GM18507 (cell line): Measurements from ENCODE around the gene CENPL.
"Not testable (repeated sequence)": the region's sequence is repeated elsewhere in the genome, so short reads cannot be mapped to it uniquely, and the experiment has no call there.

ENCODE experiments used
- DNase-seq: peaks from one replicate; pipeline ENCODE4 v3.0.0; 2011; ENCODE audit warnings: low read depth; ENCODE audit not compliant: insufficient read length; ENCODE audit errors: extremely low spot score
- FAIRE-seq: peaks from 2 replicates; lab custom pipeline; 2011; peaks lifted over from hg19 to GRCh38; lab: Jason Lieb, UNC

The CENPL gene

DNA sequence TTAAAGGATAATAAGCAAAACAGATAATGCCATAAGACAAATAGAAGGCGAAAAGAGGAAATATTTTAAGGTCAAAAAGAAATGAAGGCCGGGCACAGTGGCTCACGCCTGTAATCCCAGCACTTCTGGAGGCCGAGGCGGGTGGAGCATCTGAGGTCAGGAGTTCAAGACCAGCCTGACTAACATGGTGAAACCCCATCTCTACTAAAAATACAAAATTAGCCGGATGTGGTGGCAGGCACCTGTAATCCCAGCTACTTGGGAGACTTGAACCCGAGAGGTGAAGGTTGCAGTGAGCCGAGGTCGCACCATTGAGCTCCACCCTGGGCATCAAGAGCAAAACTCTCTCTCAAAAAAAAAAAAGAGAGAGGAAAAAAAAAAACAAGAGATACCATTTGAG, 54.4 kb downstream of the CENPL start:
- DNase-seq, result not testable (repeated sequence)

DNA sequence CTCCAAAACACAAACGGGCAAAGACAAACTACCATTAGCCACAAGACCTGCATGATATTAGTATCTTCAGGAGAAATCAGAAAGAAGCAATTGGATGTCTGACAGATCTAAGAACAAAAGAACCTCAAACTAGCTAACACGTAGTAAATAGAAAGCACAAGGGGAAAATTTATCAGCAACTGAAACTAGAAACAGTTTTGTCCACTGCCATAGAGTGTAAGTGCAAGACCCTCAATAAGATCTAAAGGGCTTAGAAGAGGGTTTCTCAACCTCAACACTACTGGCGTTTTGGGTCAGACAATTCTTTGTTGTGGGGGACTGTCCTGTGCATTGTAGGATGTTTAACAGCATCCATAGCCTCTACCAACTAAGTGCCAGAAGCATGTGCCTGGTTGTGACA, 55.9 kb downstream of the CENPL start:
- FAIRE-seq (no peak), DNase-seq (no peak)

More for the DNA sequence above, 54.4 kb downstream of the CENPL start:
- not testable (repeated sequence) for FAIRE-seq

DNA sequence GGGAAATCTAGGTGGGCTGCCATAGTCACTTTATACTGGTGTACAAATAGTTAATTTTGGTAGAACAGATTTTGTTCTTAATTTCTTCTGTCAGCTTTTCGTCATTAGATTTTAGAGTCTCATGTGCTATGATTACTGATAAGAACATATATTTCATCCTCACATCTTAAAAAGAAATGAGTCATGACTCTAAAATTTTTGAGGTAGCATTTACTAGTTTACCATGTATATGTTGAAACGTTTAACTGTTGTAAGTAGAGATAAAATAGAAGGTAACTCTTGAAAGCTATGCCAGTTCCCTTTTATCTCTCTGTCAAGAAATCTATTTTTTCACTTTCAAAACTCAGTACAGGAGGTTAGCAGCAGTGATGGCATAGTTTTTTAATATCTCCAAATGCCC, 56.5 kb downstream of the CENPL start:
- DNase-seq (no peak), FAIRE-seq (no peak)

DNA sequence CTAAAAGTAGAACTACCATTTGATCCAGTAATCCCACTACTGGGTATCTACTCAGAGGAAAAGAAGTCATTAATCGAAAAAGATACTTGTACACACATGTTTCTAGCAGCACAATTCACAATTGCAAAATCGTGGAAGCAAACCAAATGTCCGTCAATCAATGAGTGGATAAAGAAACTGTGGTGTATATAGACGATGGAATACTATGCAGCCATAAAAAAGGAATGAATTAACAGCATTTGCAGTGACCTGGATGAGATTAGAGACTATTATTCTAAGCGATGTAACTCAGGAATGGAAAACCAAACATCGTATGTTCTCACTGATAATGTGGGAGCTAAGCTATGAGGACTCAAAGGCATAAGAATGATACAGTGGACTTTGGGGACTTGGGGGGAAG, 60.4 kb downstream of the CENPL start:
- FAIRE-seq, DNase-seq: not testable (repeated sequence)

DNA sequence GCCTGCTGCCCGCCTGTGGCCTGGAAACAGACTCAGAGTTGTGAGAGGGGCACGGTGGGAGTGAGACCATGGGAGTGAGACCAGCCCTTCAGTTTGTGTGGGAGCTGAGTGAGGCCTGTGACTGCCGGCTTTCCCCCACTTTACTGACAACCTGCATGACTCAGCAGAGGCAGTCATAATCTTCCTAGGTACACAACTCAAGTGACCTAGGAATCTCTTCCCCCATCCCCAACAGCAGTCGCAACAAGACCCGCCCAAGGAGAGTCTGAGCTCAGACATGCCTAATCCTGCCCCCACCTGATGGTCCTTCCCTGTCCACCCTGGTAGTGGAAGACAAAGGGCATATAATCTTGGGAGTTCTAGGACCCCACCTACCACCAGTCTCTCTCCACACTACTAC, 65.7 kb downstream of the CENPL start:
- FAIRE-seq (no peak), DNase-seq (no peak)

DNA sequence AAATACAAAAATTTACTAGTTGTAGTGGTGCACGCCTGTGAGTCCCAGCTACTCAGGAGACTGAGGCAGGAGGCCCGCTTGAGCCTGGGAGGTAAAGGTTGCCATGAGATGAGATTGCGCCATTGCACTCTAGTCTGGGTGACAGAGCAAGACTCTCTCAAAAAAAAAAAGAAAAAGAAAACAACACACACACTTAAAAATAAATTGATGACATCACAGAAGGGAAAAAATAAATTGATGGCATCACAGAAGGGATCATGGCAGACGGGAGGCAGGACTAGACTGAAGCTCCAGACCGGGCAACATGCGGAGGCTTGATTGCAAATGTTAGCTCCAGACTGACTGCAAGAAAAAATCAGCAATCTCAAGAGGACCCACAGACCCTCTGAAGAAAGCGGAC, 66.6 kb downstream of the CENPL start:
- DNase-seq, result no peak
- no peak for FAIRE-seq

DNA sequence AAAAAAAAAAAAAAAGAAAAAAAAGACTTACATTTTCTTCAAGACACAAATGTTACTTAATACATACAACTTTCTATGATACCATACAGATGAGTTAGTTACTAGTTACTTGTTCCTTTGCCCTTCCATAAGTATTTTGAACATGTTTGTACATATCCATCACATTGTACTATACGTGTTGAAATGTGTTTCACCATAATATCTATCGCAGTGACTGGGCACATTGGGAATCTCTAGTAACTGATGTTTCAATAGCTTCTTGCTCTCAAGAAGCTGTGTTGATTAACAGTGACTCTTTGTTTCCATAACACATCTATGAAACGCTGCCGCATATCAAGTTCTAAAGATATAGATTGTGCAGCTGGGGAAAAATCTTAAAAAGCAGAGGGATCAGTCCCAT, 67.0 kb downstream of the CENPL start:
- FAIRE-seq, result no peak
- DNase-seq, result no peak

DNA sequence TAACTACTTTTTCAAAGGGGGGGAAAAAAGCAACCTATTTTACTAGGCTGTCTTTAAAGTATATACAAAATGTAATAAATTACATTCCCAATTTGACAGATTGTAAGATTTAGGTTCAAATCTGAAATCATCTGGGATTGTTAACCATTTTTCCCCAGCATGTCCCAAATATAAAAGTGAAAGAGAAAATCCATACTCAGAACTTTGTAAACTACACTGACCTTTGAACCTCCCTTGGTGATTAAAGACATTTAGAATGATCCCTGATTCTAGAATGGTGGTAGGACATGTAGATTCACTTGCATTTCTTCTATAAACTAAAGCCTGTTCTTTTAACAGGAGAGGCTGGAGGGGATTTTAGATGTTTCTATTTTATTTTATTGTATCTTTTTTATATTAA, 70.9 kb downstream of the CENPL start:
- FAIRE-seq (no peak), DNase-seq (no peak)
